HG02798 (cell line): ENCODE measurements around the gene FNDC11.
"Not testable (repeated sequence)": the region's sequence is repeated elsewhere in the genome, so short reads cannot be mapped to it uniquely, and the experiment has no call there.

Experiments used
- ATAC-seq: cut with Tn5 transposase; IDR thresholded peaks from one replicate; pipeline ENCODE4 v1.9.1; 2021; ENCODE audit warnings: mild to moderate bottlenecking; ENCODE audit not compliant: unreplicated experiment, poor library complexity

FNDC11 gene

DNA sequence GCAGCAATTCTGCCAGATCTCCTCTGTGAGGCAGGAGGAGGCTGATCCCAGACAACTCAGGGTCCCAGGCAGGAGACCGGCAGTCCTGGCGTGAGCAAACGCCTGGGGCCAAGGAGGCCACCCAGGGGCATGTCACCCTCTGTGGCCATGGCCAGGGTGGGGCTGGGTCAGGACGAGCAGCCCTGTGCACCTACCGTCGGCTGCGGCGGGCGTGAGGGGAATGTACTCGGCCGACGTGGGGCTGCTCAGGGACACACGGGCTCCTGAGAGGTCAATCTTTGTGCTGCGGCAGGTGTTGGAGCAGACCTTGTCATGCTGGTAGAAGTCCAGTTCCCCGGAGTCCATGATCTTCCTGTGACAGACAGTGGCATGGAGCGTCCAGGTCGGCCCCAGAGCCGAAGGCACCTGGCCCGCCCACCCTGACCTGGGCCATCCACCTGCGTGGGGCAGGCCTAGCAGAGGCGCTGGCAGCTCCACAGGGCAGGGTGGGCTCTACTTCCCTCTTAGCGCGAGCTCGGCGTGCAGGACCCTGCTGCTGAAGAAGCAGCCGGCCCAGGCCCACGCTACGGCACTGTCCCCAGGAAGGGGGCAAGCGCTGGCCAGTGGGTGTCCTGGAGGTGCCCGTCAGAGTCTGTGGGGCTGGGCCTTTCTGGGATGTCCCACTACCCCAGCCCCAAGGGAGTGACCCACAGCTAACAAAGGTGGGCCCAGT lies 41.6 kb downstream of the FNDC11 start:
- no peak for ATAC-seq

DNA sequence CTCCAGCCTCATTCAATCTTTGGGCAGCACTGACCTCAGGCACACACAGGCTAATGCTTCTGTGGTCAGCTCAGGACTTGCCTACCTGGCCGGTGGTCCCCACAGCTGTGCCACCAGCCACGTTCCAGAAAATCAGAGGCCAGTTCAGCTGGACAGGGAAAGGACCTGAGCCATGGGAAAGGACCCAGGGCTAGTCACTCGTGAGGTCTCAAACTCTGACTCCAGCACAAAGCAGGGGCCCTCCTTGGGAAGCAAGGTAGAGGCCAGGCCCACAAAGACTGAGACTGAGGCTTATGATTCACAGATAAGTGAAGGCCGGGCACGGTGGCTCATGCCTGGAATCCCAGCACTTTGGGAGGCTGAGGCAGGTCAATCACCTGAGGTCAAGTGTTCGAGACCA lies 42.5 kb downstream of the FNDC11 start:
- ATAC-seq: no peak

DNA sequence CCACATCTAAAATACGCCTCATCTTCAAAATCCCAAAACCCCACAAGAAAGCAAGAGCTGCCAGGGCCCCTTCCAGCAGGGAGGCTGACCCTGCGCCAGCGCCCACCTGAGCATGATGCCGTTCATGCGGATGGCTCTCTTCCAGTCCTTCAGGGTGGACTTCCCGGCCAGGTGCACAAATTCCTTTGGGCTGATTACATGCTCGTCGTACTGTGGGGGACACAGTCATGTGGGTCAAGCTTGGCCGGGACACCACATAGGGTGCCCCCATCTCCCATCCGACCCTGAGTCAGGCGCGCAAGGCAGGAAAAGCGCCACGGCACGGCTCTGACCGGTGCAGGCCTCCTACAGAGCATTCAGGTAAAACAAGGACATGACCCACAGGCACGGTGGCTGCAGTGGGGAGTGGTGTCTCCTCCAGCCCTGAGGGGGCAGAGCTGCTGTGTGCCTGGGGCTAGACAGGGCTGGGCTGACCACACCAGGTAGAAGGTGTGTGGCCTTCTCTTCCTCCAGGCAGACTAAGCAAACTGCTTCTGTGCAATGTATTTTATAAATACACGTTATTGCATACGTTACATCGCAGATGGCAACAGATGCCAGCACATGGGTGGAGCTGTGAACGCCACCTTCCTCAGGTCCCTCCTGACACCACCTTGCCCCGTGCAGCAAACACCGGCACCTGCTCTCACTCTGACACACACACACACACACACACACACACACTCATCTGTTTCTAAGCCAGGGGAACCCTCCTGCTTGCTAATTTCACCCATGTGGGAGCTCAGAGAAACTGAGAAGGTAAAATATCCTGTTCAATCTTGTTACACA lies 43.9 kb downstream of the FNDC11 start:
- ATAC-seq: no peak

DNA sequence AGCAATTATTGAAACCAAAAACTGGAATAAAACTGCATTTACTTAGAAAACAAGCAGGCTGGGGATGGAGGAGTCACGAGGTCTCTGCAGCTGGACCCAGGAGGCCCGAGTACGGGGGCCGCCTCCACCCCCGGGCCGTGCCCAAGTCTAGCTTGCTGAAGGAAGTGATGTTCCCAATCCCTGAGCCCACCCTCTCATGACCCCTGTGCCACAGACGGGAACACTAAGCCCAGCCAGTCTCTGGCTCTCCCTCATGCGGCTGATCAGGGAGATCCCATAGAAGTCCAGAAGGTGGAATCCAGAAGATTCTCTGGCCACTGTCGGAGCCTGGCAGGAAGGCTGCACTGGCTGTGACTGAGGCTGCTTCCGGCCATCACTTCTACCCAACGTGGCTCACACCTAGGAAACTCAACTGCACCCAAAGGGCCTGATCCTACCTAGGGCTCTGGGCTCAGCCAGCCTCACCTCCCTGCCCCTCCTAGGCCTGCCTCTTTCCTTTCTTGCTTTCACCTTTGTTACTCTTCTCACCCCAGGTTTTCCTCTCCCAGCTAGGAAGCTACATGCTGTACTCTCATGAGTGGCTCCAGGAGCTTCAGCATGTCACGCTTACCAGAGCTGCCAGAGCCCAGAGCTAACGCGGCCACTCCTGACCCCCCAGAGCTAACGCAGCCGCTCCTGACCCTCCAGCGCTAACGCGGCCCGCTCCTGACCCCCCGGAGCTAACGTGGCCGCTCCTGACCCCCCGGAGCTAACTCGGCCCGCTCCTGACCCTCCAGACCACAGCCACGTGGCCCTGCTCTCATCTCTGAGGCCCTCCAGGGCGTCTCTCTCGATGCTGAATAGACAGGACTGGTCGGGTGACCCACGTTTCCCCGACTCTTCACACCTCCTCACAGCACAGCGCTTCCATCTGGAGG lies 44.8 kb downstream of the FNDC11 start:
- no peak for ATAC-seq

DNA sequence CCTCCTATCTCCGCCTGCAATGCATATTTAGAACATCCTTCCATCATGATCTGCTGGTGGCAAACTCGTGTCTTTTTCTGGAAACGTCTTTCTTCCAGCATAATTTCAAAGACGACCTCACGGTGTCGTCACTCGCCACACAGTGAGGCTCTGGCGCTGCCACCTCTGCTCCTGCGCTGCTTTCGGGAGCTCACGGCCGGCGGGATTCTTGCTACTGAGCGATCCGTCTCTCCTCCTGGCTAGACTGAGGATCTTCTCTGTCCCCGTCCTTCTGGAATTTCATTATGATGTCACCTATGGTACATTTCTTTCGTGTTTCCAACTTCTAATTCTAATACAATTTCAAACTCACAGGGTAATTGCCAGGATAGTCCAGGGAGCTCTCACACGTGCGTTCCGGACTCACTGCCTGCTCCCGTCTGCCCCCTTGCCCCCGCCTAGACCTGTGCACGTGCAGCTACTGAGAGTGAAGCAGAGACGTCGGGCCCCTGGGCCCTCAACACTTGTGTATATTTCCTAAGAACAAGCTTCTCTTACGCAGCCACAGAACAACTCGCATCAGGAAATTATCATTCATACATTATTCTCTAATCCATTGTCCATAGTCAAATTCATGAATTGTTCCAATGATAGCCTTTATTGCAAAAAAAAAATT lies 45.6 kb downstream of the FNDC11 start:
- no peak for ATAC-seq

DNA sequence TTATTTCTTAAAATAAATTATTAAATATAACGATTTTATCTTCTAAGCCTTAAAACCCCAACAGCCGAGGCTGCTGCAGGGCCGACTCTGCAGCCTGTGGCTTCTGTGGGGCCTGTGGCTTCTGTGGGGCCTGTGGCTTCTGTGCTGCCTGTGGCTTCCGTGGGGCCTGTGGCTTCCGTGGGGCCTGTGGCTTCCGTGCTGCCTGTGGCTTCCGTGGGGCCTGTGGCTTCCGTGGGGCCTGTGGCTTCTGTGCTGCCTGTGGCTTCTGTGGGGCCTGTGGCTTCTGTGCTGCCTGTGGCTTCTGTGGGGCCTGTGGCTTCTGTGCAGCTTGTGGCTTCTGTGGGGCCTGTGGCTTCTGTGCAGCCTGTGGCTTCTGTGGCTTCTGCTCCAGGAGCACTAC lies 47.7 kb downstream of the FNDC11 start:
- not testable (repeated sequence) for ATAC-seq

DNA sequence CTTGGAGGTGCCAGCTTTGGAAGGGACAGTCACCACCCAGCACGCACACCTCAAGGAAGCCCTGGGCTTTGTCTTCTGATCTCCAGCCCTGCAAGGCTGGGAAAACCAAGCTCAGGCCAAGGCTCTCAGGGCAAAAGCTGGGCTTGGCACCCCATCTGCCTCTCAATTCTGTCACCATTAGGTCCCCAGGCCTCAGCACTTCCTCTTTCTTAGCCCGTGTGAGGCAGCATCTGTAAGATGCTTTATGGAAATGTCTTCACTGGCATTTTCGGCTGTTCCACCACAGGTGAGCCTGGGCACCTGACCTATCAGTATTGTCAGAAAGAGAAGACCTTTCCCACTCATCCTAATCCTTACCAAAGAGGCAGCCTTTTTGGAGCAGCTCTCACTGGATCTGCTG lies 48.4 kb downstream of the FNDC11 start:
- ATAC-seq: no peak
